ENCODE data around the gene UBIAD1. TPM values are rescaled to one million over a fixed set of nuclear protein-coding genes. Genes with fewer than 3 reads are reported as not detected.

Gene UBIAD1
- total and polyA plus RNA-seq, 2 of the 13 experiments (the other 11 are each of a cell fraction or from before 2014, with no cell fraction given) = 16.9 to 20.4 TPM

DNA sequence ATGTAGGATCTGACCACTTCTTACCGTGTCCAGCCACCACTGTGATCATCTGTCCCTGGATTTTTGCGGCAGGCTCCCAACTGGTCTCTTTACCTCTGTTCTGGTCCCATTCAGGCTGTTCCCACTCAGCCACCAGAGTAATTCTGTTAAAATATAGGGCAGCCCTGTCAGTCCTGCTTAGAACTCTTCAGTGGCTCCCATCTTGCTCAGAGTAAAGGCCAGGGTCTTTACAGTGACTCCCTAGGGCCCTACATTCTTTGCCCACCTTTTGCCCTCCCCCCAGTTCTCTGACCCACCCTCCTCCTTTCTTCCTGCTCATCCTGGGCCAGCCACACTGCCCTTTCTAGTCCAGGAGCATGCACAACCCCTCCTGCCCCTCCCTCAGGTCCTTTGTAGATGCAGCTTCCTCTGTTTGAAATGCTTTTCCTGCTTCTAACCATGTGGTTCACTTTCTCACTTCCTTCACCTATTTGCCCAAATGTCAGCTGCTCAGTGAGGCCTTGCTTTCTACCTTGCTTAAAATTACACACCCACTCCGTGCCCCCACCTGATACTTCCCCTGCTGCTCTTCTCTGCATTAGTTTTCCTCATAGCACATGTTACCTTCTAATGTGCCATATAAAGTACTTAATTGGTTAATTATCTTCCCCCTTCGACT lies 7.8 kb downstream of the UBIAD1 start:
- H4K20me1 ChIP-seq (ENCODE audit: insufficient read depth, low read length) = no peaks in the 10 kb centered on the region
- H3K27ac ChIP-seq (ENCODE audit: extremely low read length, insufficient read depth, low read length) = no peak overlapping the region
- DNase-seq (ENCODE audit: low spot score) (no peak), FAIRE-seq (no peak), ATAC-seq (no peak)
- BruUV-seq (replicated peaks) = no TSS peak
- H3K9ac ChIP-seq (ENCODE audit: insufficient read depth, low read depth, low read length) = no peak overlapping the region
- H3K79me2 ChIP-seq (ENCODE audit: insufficient read depth, low read length) = peaks cover 17% of the 10 kb centered on the region
- in situ Hi-C loops (cut with HindIII; ENCODE audit: extremely low pct_ligation_motif_present, low pct_unique_long_range_greater_than_20kb) (no loop called here), intact Hi-C loops (cut with micrococcal nuclease; ENCODE audit: unreplicated experiment) (no loop called here)
- H3K4me1 ChIP-seq (ENCODE audit: insufficient read depth, low read length) = peaks cover 7% of the 10 kb centered on the region
- no peak overlapping the region for H2AFZ ChIP-seq (ENCODE audit: low read length)
- CTCF ChIA-PET (ENCODE audit: low intra/inter-chr PET ratio, low total read pairs) = no interaction called here
- POLR2A ChIA-PET = interaction anchor here (1.2 kb wide), 2 partner anchors 8 to 18 kb away, joined by 6 to 7 read pairs; partner anchors contain the start of gene MTOR
- H3K4me3 ChIP-seq (replicated peaks in 1 of 3; ENCODE audit: insufficient read depth in 1 of 3, low read depth in 2 of 3, low read length in 3 of 3) = no peak overlapping the region
- WGBS (ENCODE audit: low lambda C conversion rate) = 95% methylated on average over 4 of the region's 4 CpGs
- TF ChIP-seq, protein P1, sequence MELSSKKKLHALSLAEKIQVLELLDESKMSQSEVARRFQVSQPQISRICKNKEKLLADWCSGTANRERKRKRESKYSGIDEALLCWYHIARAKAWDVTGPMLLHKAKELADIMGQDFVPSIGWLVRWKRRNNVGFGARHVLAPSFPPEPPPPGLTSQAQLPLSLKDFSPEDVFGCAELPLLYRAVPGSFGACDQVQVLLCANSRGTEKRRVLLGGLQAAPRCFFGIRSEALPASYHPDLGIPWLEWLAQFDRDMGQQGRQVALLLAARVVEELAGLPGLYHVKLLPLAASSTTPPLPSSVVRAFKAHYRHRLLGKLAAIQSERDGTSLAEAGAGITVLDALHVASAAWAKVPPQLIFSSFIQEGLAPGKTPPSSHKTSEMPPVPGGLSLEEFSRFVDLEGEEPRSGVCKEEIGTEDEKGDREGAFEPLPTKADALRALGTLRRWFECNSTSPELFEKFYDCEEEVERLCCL (CRISPR knock-in tag; IDR thresholded peaks at IDR 0.05; ENCODE audit: borderline replicate concordance) = no peak
- TF ChIP-seq AKAP8 (CRISPR knock-in tag; IDR thresholded peaks at IDR 0.05) (no peak), SRSF9 (IDR thresholded peaks at IDR 0.05; ENCODE audit: borderline replicate concordance, insufficient read depth, low read depth, low read length, poor library complexity, severe bottlenecking) (no peak), AHR (CRISPR knock-in tag; IDR thresholded peaks at IDR 0.05) (no peak), FOXA3 (CRISPR knock-in tag; IDR thresholded peaks at IDR 0.05) (no peak), ZNF784 (CRISPR knock-in tag; IDR thresholded peaks at IDR 0.05; ENCODE audit: borderline replicate concordance) (no peak), ZFP82 (CRISPR knock-in tag; IDR thresholded peaks at IDR 0.05; ENCODE audit: borderline replicate concordance) (no peak), KLF6 (CRISPR knock-in tag; IDR thresholded peaks at IDR 0.05) (no peak), ZNF607 (CRISPR knock-in tag; IDR thresholded peaks at IDR 0.05; ENCODE audit: borderline replicate concordance) (no peak)
- H3K36me3 ChIP-seq (replicated peaks in 1 of 2; ENCODE audit: control insufficient read depth in 1 of 2, insufficient read depth in 2 of 2, low read length in 2 of 2) = peaks cover 22 to 37% of the 10 kb centered on the region in 2 experiments
- H3K27me3 ChIP-seq (ENCODE audit: control insufficient read depth in 1 of 2, insufficient read depth in 2 of 2, low read length in 2 of 2) = no peaks in the 10 kb centered on the region
- H3K9me3 ChIP-seq (ENCODE audit: low read length) = no peaks in the 10 kb centered on the region
- H3K4me2 ChIP-seq (ENCODE audit: low read depth, low read length) = no peak overlapping the region

All from HepG2 (cell line).